H54 (cell line): ENCODE data around the gene TMEM143.
"Not testable (repeated sequence)": the region's sequence is repeated elsewhere in the genome, so short reads cannot be mapped to it uniquely, and the experiment has no call there.

Experiments used
- DNase-seq: peaks from one replicate; pipeline ENCODE4 v3.0.0; 2011; ENCODE audit warnings: low spot score, mixed read lengths; ENCODE audit not compliant: insufficient read length
- FAIRE-seq: peaks from 3 replicates; lab custom pipeline; 2011; peaks lifted over from hg19 to GRCh38; lab: Jason Lieb, UNC
- POLR2A ChIP-seq: IDR thresholded peaks from 2 replicates; pipeline ENCODE4 v1.6.1; 2011; ENCODE audit warnings: low read depth, mild to moderate bottlenecking, low read length

TMEM143 gene

GRCh38 chr19:48296963-48297734, 66.6 kb downstream of the TMEM143 start:
- DNase-seq (no peak), FAIRE-seq (no peak)
- no peak for TF ChIP-seq POLR2A

GRCh38 chr19:48295458-48295857, 68.3 kb downstream of the TMEM143 start:
- no peak for TF ChIP-seq POLR2A
- FAIRE-seq (no peak), DNase-seq (no peak)

- DNase-seq (peak; percentile 49), FAIRE-seq (peak; percentile 82)
- TF ChIP-seq POLR2A = no peak
Observed at GRCh38 chr19:48292798-48293197, 70.9 kb downstream of the TMEM143 start.

GRCh38 chr19:48291489-48291815, 72.3 kb downstream of the TMEM143 start:
- not testable (repeated sequence) for DNase-seq, FAIRE-seq

GRCh38 chr19:48290771-48291488, 72.8 kb downstream of the TMEM143 start:
- DNase-seq (peak; percentile 53), FAIRE-seq (no peak)
- TF ChIP-seq POLR2A = no peak

- FAIRE-seq (no peak), DNase-seq (peak; percentile 59)
- TF ChIP-seq POLR2A = no peak
Observed at GRCh38 chr19:48290401-48290770, 73.4 kb downstream of the TMEM143 start.

GRCh38 chr19:48287748-48288147, 76.0 kb downstream of the TMEM143 start:
- no peak for DNase-seq
- TF ChIP-seq POLR2A = no peak
- no peak for FAIRE-seq

- no peak for FAIRE-seq
- no peak for TF ChIP-seq POLR2A
Observed at GRCh38 chr19:48284896-48285295, 78.8 kb downstream of the TMEM143 start.

GRCh38 chr19:48283908-48284307, 79.8 kb downstream of the TMEM143 start:
- no peak for TF ChIP-seq POLR2A
- DNase-seq = no peak
- no peak for FAIRE-seq

More at GRCh38 chr19:48284896-48285295, 78.8 kb downstream of the TMEM143 start:
- DNase-seq = no peak
